GM21423 (cell line): ENCODE results near the gene FUZ.

Source experiments
- ATAC-seq: cut with Tn5 transposase; IDR thresholded peaks from one replicate; pipeline ENCODE4 v1.9.1; 2021; ENCODE audit warnings: mild to moderate bottlenecking, moderate library complexity; ENCODE audit not compliant: unreplicated experiment

FUZ gene

DNA sequence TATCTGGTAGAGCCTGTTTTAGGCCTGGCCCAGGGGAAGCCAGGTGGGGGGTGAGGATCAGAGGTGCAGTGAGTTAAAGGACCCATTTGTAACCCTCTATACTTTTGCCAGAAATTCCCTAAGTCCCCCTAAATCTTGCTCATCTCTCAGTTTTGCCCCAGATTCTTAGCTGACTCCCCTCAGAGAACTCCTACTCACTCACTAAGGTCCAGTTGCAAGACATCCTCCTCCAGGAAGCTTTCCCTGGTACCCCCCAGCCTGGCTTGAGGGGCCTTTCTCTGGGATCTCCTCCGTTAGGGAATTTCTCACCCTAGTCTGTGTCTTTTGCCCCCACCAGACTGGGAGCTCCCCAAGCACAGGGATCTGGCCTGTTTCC is 51.9 kb downstream of the FUZ start:
- ATAC-seq: no peak

DNA sequence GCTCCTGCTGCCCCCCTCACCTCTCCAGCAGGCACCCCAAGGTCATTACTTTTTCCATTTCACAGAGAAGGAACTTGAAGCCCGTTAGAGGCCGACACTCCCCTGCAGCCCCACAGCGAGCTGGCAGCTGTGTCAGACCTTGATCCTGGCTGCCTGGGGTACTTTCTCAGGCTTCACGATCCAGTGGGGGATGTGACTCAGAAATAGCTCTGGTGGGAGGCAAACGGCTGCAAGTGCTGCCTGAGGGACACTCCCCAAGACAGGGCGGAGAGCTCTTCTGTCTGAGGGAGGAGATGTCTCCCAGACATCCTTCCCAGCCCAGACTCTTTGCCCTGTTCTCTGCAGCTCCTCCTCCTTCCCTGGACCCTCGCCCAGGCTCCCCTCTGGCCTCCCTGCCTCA is 54.8 kb downstream of the FUZ start:
- no peak for ATAC-seq
